ENCODE results near the gene SMIM43. TPM values are rescaled to one million over a fixed set of nuclear protein-coding genes. Genes with fewer than 3 reads are reported as not detected.

Gene SMIM43
- total and polyA plus RNA-seq, 9 of the 15 experiments (the other 6 are each of a cell fraction or from before 2014, with no cell fraction given): not detected

- TF ChIP-seq SIX5 (IDR thresholded peaks at IDR 0.05; ENCODE audit: borderline replicate concordance in 1 of 2, insufficient read depth in 1 of 2, low read depth in 1 of 2, low read length in 2 of 2) (no peak), MECOM (CRISPR knock-in tag; IDR thresholded peaks at IDR 0.05) (no peak), TCF3 (CRISPR knock-in tag; IDR thresholded peaks at IDR 0.05) (peak; percentile 91), PRDM10 (IDR thresholded peaks at IDR 0.05; ENCODE audit: partially characterized antibody) (no peak), NFIC (IDR thresholded peaks at IDR 0.05) (peak; percentile 84), NR4A1 (CRISPR knock-in tag; IDR thresholded peaks at IDR 0.05) (no peak), NR4A1 (tag; IDR thresholded peaks at IDR 0.05) (0 out of 2 replicates have a peak, but pooled peaks have one; percentile 33), ZNF561 (CRISPR knock-in tag; conservative IDR thresholded peaks at IDR 0.05) (no peak), BRF1 (IDR thresholded peaks at IDR 0.05; ENCODE audit: borderline replicate concordance, extremely low read depth, insufficient read length) (no peak), SPI1 (IDR thresholded peaks at IDR 0.05; ENCODE audit: borderline replicate concordance, low read depth, low read length) (no peak), ZEB2 (IDR thresholded peaks at IDR 0.05) (no peak), ZBTB11 (CRISPR knock-in tag; IDR thresholded peaks at IDR 0.05) (peak in 1 of 3 experiments; percentile 67; a peak in 2 of 6 replicates), GTF2F1 (IDR thresholded peaks at IDR 0.05; ENCODE audit: low read depth, low read length) (no peak), SOX6 (IDR thresholded peaks at IDR 0.05) (peak; percentile 94), CTBP1 (IDR thresholded peaks at IDR 0.05; ENCODE audit: borderline replicate concordance) (no peak), ETS1 (conservative IDR thresholded peaks at IDR 0.05; ENCODE audit: control insufficient read depth, low read depth, low read length) (no peak), FOXA1 (IDR thresholded peaks at IDR 0.05; ENCODE audit: borderline replicate concordance) (no peak), JUND (IDR thresholded peaks at IDR 0.05; ENCODE audit: borderline replicate concordance, low read depth, low read length) (peak; percentile 80), JUND (tag; IDR thresholded peaks at IDR 0.05; ENCODE audit: borderline replicate concordance, low read depth, low read length) (peak; percentile 74; the same call in 2 of the 3 replicates), ZNF644 (tag; IDR thresholded peaks at IDR 0.05; ENCODE audit: low read depth) (peak; percentile 69; the same call in 1 of the 2 replicates), NFATC3 (IDR thresholded peaks at IDR 0.05) (no peak), TEAD1 (CRISPR knock-in tag; IDR thresholded peaks at IDR 0.05) (peak in 1 of 2 experiments; percentile 79; a peak in 2 of 4 replicates)
Observed at GRCh38 chr4:121790976-121791375, 26.0 kb upstream of the SMIM43 start (continued).
